HAP-1 (cell line): ENCODE data around the gene FKBP15.
A peak's percentile ranks its signal among the peaks of the same experiment; 100 is the strongest.

Source experiments
- DNase-seq, 2 experiments: peaks; one replicate each; pipeline ENCODE4 v3.0.0-alpha.2; 2016 to 2020; ENCODE audit warnings: low spot score in 2 of 2
- H3K27me3 ChIP-seq: fragments of 250-450 bp; sonication (Bioruptor Pico); 2 replicates; pipeline ENCODE4 v1.5.1; 2020; ENCODE audit warnings: low read depth, mild to moderate bottlenecking, moderate library complexity
- H3K36me3 ChIP-seq: fragments of 250-450 bp; sonication (Bioruptor Pico); replicated peaks from 2 replicates; pipeline ENCODE4 v1.5.1; 2020; ENCODE audit warnings: mild to moderate bottlenecking
- H3K4me1 ChIP-seq: fragments of 250-450 bp; sonication (Bioruptor Pico); 2 replicates; pipeline ENCODE4 v1.5.1; 2020; ENCODE audit warnings: mild to moderate bottlenecking
- H3K4me3 ChIP-seq: fragments of 250-450 bp; sonication (Bioruptor Pico); 2 replicates; pipeline ENCODE4 v1.5.1; 2020; ENCODE audit warnings: mild to moderate bottlenecking, moderate library complexity
- H3K9me3 ChIP-seq: fragments of 250-450 bp; sonication (Bioruptor Pico); 2 replicates; pipeline ENCODE4 v1.5.1; 2020; ENCODE audit warnings: mild to moderate bottlenecking, moderate library complexity
- in situ Hi-C: fragments of 300-500 bp; cut with MboI; formaldehyde crosslinking; loops from 3 replicates; pipeline ENCODE4 v1.14.3; 2020; ENCODE audit warnings: low sequenced_read_pairs, inconsistent platforms, mixed read lengths

The FKBP15 gene

GRCh38 chr9:113220467-113221002 is 542 bp downstream of the FKBP15 start:
- H3K4me1 ChIP-seq = peaks cover 24% of the 10 kb centered on the region
- no peak for DNase-seq
- H3K36me3 ChIP-seq = peaks cover 2% of the 10 kb centered on the region; the same call in 1 of the 2 replicates
- no peaks in the 10 kb centered on the region for H3K9me3 ChIP-seq
- no peaks in the 10 kb centered on the region for H3K27me3 ChIP-seq
- in situ Hi-C loops = no loop called here
- peak overlapping the region; percentile 80 for H3K4me3 ChIP-seq

- H3K4me1 ChIP-seq = peaks cover 24% of the 10 kb centered on the region
- DNase-seq = no peak
- H3K9me3 ChIP-seq = no peaks in the 10 kb centered on the region
- no peaks in the 10 kb centered on the region for H3K27me3 ChIP-seq
- peak overlapping the region; percentile 80 for H3K4me3 ChIP-seq
- in situ Hi-C loops = no loop called here
- H3K36me3 ChIP-seq = peaks cover 2% of the 10 kb centered on the region; the same call in 1 of the 2 replicates
Observed at GRCh38 chr9:113219969-113220368, 1.1 kb downstream of the FKBP15 start.

- peak overlapping the region; percentile 80 for H3K4me3 ChIP-seq
- no peak for DNase-seq
- in situ Hi-C loops = no loop called here
- no peaks in the 10 kb centered on the region for H3K9me3 ChIP-seq
- H3K36me3 ChIP-seq = peaks cover 3% of the 10 kb centered on the region; the same call in 1 of the 2 replicates
- no peaks in the 10 kb centered on the region for H3K27me3 ChIP-seq
- peaks cover 24% of the 10 kb centered on the region for H3K4me1 ChIP-seq
Observed at GRCh38 chr9:113219186-113219936, 1.7 kb downstream of the FKBP15 start.

- no peaks in the 10 kb centered on the region for H3K9me3 ChIP-seq
- DNase-seq = no peak
- no peak overlapping the region for H3K4me3 ChIP-seq
- H3K4me1 ChIP-seq = peaks cover 15% of the 10 kb centered on the region
- no peaks in the 10 kb centered on the region for H3K27me3 ChIP-seq
- H3K36me3 ChIP-seq = peaks cover 3% of the 10 kb centered on the region; the same call in 1 of the 2 replicates
- in situ Hi-C loops = no loop called here
Observed at GRCh38 chr9:113216406-113216805, 4.7 kb downstream of the FKBP15 start.

GRCh38 chr9:113215132-113215531 is 5.9 kb downstream of the FKBP15 start:
- Histone ChIP-seq H3K9me3 (no peaks in the 10 kb centered on the region), H3K27me3 (no peaks in the 10 kb centered on the region), H3K4me1 (peaks cover 13% of the 10 kb centered on the region), H3K4me3 (no peak overlapping the region), H3K36me3 (peaks cover 10% of the 10 kb centered on the region; the same call in 1 of the 2 replicates)
- no peak for DNase-seq
- in situ Hi-C loops = no loop called here

- Histone ChIP-seq H3K9me3 (no peaks in the 10 kb centered on the region), H3K27me3 (no peaks in the 10 kb centered on the region), H3K4me1 (no peaks in the 10 kb centered on the region), H3K36me3 (peaks cover 21% of the 10 kb centered on the region), H3K4me3 (no peak overlapping the region)
- DNase-seq = no peak
- in situ Hi-C loops = no loop called here
Observed at GRCh38 chr9:113210815-113211214, 10.3 kb downstream of the FKBP15 start.

- in situ Hi-C loops = no loop called here
- H3K36me3 ChIP-seq = peaks cover 23% of the 10 kb centered on the region
- DNase-seq = no peak
- H3K9me3 ChIP-seq = no peaks in the 10 kb centered on the region
- no peaks in the 10 kb centered on the region for H3K4me1 ChIP-seq
- H3K27me3 ChIP-seq = no peaks in the 10 kb centered on the region
- no peak overlapping the region for H3K4me3 ChIP-seq
Observed at GRCh38 chr9:113205861-113206260, 15.2 kb downstream of the FKBP15 start.

GRCh38 chr9:113205432-113205831 is 15.6 kb downstream of the FKBP15 start:
- Histone ChIP-seq H3K9me3 (no peaks in the 10 kb centered on the region), H3K36me3 (peaks cover 18% of the 10 kb centered on the region), H3K4me3 (no peak overlapping the region), H3K27me3 (no peaks in the 10 kb centered on the region), H3K4me1 (no peaks in the 10 kb centered on the region)
- DNase-seq = no peak
- in situ Hi-C loops = no loop called here

- in situ Hi-C loops = no loop called here
- Histone ChIP-seq H3K4me1 (no peaks in the 10 kb centered on the region), H3K36me3 (peaks cover 24% of the 10 kb centered on the region), H3K4me3 (no peak overlapping the region), H3K9me3 (no peaks in the 10 kb centered on the region), H3K27me3 (no peaks in the 10 kb centered on the region)
- DNase-seq = no peak
Observed at GRCh38 chr9:113199683-113200329, 21.3 kb downstream of the FKBP15 start.

GRCh38 chr9:113192455-113192854 is 28.6 kb downstream of the FKBP15 start:
- in situ Hi-C loops = no loop called here
- Histone ChIP-seq H3K27me3 (no peaks in the 10 kb centered on the region), H3K9me3 (no peaks in the 10 kb centered on the region), H3K36me3 (peaks cover 10% of the 10 kb centered on the region), H3K4me3 (no peak overlapping the region), H3K4me1 (no peaks in the 10 kb centered on the region)
- no peak for DNase-seq

GRCh38 chr9:113187929-113188595 is 33.0 kb downstream of the FKBP15 start:
- DNase-seq = no peak
- in situ Hi-C loops = no loop called here
- Histone ChIP-seq H3K27me3 (no peaks in the 10 kb centered on the region), H3K9me3 (no peaks in the 10 kb centered on the region), H3K4me1 (no peaks in the 10 kb centered on the region), H3K4me3 (no peak overlapping the region), H3K36me3 (peaks cover 21% of the 10 kb centered on the region)

- Histone ChIP-seq H3K4me3 (no peak overlapping the region), H3K27me3 (no peaks in the 10 kb centered on the region), H3K36me3 (peaks cover 36% of the 10 kb centered on the region), H3K9me3 (no peaks in the 10 kb centered on the region), H3K4me1 (no peaks in the 10 kb centered on the region)
- DNase-seq = no peak
- in situ Hi-C loops = no loop called here
Observed at GRCh38 chr9:113186137-113186755, 34.8 kb downstream of the FKBP15 start.

GRCh38 chr9:113185271-113185670 is 35.8 kb downstream of the FKBP15 start:
- no peaks in the 10 kb centered on the region for H3K4me1 ChIP-seq
- H3K36me3 ChIP-seq = peaks cover 41% of the 10 kb centered on the region
- no peaks in the 10 kb centered on the region for H3K9me3 ChIP-seq
- DNase-seq = no peak
- in situ Hi-C loops = no loop called here
- no peaks in the 10 kb centered on the region for H3K27me3 ChIP-seq
- no peak overlapping the region for H3K4me3 ChIP-seq
